Neural progenitor cell (in vitro differentiated cells): Measurements from ENCODE around the gene NPHP1. TPM values are rescaled to one million over a fixed set of nuclear protein-coding genes. Genes with fewer than 3 reads are reported as not detected.

Source experiments
- DNase-seq: peaks from one replicate; pipeline ENCODE4 v3.0.0-alpha.2; 2016; ENCODE audit warnings: low spot score
- H2AFZ ChIP-seq: fragments of 200-600 bp; sonication (generic); replicated peaks from 2 replicates; pipeline ENCODE4 v1.6.1; 2016; ENCODE audit warnings: antibody characterized with exemption
- H3F3A ChIP-seq: fragments of 200-600 bp; sonication (generic); 2 replicates; pipeline ENCODE4 v1.6.1; 2016; ENCODE audit warnings: antibody characterized with exemption, low read depth
- H3K27ac ChIP-seq: fragments of 200-600 bp; sonication (generic); 2 replicates; pipeline ENCODE4 v1.5.1; 2016; ENCODE audit warnings: mild to moderate bottlenecking
- H3K27me3 ChIP-seq: fragments of 200-600 bp; sonication (generic); 2 replicates; pipeline ENCODE4 v1.6.1; 2016; ENCODE audit warnings: mild to moderate bottlenecking, moderate library complexity
- H3K36me3 ChIP-seq: fragments of 200-600 bp; sonication (generic); 2 replicates; pipeline ENCODE4 v1.5.1; 2016
- H3K4me1 ChIP-seq: fragments of 200-600 bp; sonication (generic); 2 replicates; pipeline ENCODE4 v1.6.1; 2016; ENCODE audit warnings: mixed run types
- H3K4me2 ChIP-seq: fragments of 200-600 bp; sonication (generic); 2 replicates; pipeline ENCODE4 v1.6.1; 2016
- H3K4me3 ChIP-seq: fragments of 200-600 bp; sonication (generic); 2 replicates; pipeline ENCODE4 v1.5.1; 2016
- H3K79me2 ChIP-seq: fragments of 200-600 bp; sonication (generic); 2 replicates; pipeline ENCODE4 v1.6.1; 2016; ENCODE audit warnings: low read depth
- H3K9ac ChIP-seq: fragments of 200-600 bp; sonication (generic); 2 replicates; pipeline ENCODE4 v1.6.1; 2016
- H3K9me3 ChIP-seq: fragments of 200-600 bp; sonication (generic); 2 replicates; pipeline ENCODE4 v1.5.1; 2016; ENCODE audit warnings: low read depth
- H4K20me1 ChIP-seq: fragments of 200-600 bp; sonication (generic); 2 replicates; pipeline ENCODE4 v1.6.1; 2016; ENCODE audit warnings: low read depth
- H3K27ac Mint-ChIP-seq: 3 replicates; pipeline ENCODE4 v1.8.0; 2021; ENCODE audit warnings: mixed read lengths
- H3K27me3 Mint-ChIP-seq: 2 replicates; pipeline ENCODE4 v1.8.0; 2022; ENCODE audit warnings: low read depth, mild to moderate bottlenecking, inconsistent platforms, moderate library complexity, mixed read lengths; ENCODE audit not compliant: insufficient read depth
- H3K36me3 Mint-ChIP-seq: 3 replicates; pipeline ENCODE4 v1.8.0; 2021; ENCODE audit warnings: mixed read lengths
- H3K4me1 Mint-ChIP-seq: 3 replicates; pipeline ENCODE4 v1.8.0; 2021; ENCODE audit warnings: mixed read lengths
- H3K4me3 Mint-ChIP-seq: 3 replicates; pipeline ENCODE4 v1.8.0; 2021; ENCODE audit warnings: mild to moderate bottlenecking, moderate library complexity, mixed read lengths
- H3K9me3 Mint-ChIP-seq: 3 replicates; pipeline ENCODE4 v1.8.0; 2020; ENCODE audit warnings: mixed read lengths
- EZH2 ChIP-seq: fragments of 200-600 bp; sonication (generic); IDR thresholded peaks from 2 replicates; pipeline ENCODE4 v1.6.1; 2017; ENCODE audit warnings: antibody characterized with exemption, mild to moderate bottlenecking, moderate library complexity
- EZH2phosphoT487 ChIP-seq: fragments of 200-600 bp; sonication (generic); IDR thresholded peaks from 2 replicates; pipeline ENCODE4 v1.6.1; 2017; ENCODE audit warnings: antibody characterized with exemption
- total RNA-seq: library from RNA; depleted of rRNA; stranded (reverse); fragments of >200 nt; gene quantifications from 2 replicates; pipeline ENCODE4 v1.2.3, GENCODE V29; 2015; ENCODE audit warnings: low replicate concordance
- TF ChIP-seq, protein P1 (sequence below): fragments of 200-600 bp; sonication (generic); IDR thresholded peaks from 2 replicates; pipeline ENCODE4 v1.5.1; 2017; ENCODE audit warnings: antibody characterized with exemption, mild to moderate bottlenecking

The NPHP1 gene
- total RNA-seq, 1 donor from 2014 or later: 8.1 TPM

DNA sequence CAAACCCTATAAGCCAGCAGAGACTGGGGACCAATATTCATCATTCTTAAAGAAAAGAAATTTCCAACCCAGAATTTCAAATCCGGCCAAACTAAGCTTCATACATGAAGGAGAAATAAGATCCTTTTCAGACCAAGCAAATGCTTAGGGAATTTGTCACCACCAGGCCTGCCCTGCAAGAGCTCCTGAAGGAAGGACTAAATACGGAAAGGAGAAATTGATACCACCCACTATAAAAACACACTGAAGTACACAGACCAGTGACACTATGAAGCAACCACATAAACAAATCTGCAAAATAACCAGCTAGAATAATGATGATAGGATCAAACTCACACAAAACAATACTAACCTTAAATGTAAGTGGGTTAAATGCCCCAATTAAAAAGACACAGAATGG lies 22.4 kb downstream of the NPHP1 start:
- Mint-ChIP-seq H3K27ac (no peak overlapping the region), H3K9me3 (peaks cover 23% of the 10 kb centered on the region), H3K36me3 (peaks cover 23% of the 10 kb centered on the region), H3K4me1 (no peaks in the 10 kb centered on the region), H3K27me3 (peaks cover 2% of the 10 kb centered on the region), H3K4me3 (no peak overlapping the region)
- no peak for DNase-seq
- H3K79me2 ChIP-seq: no peaks in the 10 kb centered on the region
- no peak overlapping the region for H3K9ac ChIP-seq
- H3K4me2 ChIP-seq: no peak overlapping the region
- no peak overlapping the region for H3K27ac ChIP-seq
- no peaks in the 10 kb centered on the region for H3K36me3 ChIP-seq
- no peaks in the 10 kb centered on the region for H3K9me3 ChIP-seq
- no peaks in the 10 kb centered on the region for H4K20me1 ChIP-seq
- H3K4me3 ChIP-seq: no peak overlapping the region
- no peaks in the 10 kb centered on the region for H3F3A ChIP-seq
- no peak overlapping the region for H2AFZ ChIP-seq
- H3K4me1 ChIP-seq: no peaks in the 10 kb centered on the region
- TF ChIP-seq, protein P1, sequence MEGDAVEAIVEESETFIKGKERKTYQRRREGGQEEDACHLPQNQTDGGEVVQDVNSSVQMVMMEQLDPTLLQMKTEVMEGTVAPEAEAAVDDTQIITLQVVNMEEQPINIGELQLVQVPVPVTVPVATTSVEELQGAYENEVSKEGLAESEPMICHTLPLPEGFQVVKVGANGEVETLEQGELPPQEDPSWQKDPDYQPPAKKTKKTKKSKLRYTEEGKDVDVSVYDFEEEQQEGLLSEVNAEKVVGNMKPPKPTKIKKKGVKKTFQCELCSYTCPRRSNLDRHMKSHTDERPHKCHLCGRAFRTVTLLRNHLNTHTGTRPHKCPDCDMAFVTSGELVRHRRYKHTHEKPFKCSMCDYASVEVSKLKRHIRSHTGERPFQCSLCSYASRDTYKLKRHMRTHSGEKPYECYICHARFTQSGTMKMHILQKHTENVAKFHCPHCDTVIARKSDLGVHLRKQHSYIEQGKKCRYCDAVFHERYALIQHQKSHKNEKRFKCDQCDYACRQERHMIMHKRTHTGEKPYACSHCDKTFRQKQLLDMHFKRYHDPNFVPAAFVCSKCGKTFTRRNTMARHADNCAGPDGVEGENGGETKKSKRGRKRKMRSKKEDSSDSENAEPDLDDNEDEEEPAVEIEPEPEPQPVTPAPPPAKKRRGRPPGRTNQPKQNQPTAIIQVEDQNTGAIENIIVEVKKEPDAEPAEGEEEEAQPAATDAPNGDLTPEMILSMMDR: no peak
- TF ChIP-seq EZH2 (no peak), EZH2phosphoT487 (no peak)
- H3K27me3 ChIP-seq: no peaks in the 10 kb centered on the region

GRCh38 chr2:110180036-110180435 lies 24.8 kb downstream of the NPHP1 start:
- no peak overlapping the region for H3K27ac Mint-ChIP-seq
- H2AFZ ChIP-seq: no peak overlapping the region
- no peaks in the 10 kb centered on the region for H3K9me3 ChIP-seq
- DNase-seq: no peak
- no peaks in the 10 kb centered on the region for H3K4me1 ChIP-seq
- no peaks in the 10 kb centered on the region for H3F3A ChIP-seq
- no peaks in the 10 kb centered on the region for H4K20me1 ChIP-seq
- H3K9ac ChIP-seq: no peak overlapping the region
- H3K36me3 ChIP-seq: no peaks in the 10 kb centered on the region
- H3K27ac ChIP-seq: no peak overlapping the region
- H3K79me2 ChIP-seq: no peaks in the 10 kb centered on the region
- peaks cover 20% of the 10 kb centered on the region for H3K36me3 Mint-ChIP-seq
- H3K4me3 Mint-ChIP-seq: no peak overlapping the region
- H3K27me3 Mint-ChIP-seq: peaks cover 2% of the 10 kb centered on the region
- no peak overlapping the region for H3K4me2 ChIP-seq
- H3K4me3 ChIP-seq: no peak overlapping the region
- H3K27me3 ChIP-seq: no peaks in the 10 kb centered on the region
- H3K9me3 Mint-ChIP-seq: peaks cover 21% of the 10 kb centered on the region
- H3K4me1 Mint-ChIP-seq: no peaks in the 10 kb centered on the region
- no peak for TF ChIP-seq EZH2
- no peak for TF ChIP-seq EZH2phosphoT487
- TF ChIP-seq, protein P1: no peak

- no peaks in the 10 kb centered on the region for H3K4me1 Mint-ChIP-seq
- no peak overlapping the region for H3K27ac Mint-ChIP-seq
Measured at GRCh38 chr2:110173523-110173922, 31.3 kb downstream of the NPHP1 start.

More at GRCh38 chr2:110173523-110173922, 31.3 kb downstream of the NPHP1 start:
- H4K20me1 ChIP-seq: no peaks in the 10 kb centered on the region
- no peaks in the 10 kb centered on the region for H3K36me3 ChIP-seq
- H3K79me2 ChIP-seq: no peaks in the 10 kb centered on the region
- no peaks in the 10 kb centered on the region for H3K27me3 ChIP-seq
- no peak for TF ChIP-seq EZH2
- no peak for TF ChIP-seq EZH2phosphoT487
- TF ChIP-seq, protein P1: no peak
- no peaks in the 10 kb centered on the region for H3K9me3 ChIP-seq
- no peaks in the 10 kb centered on the region for H3K4me1 ChIP-seq
- H3K27ac ChIP-seq: no peak overlapping the region
- H3K9ac ChIP-seq: no peak overlapping the region
- Mint-ChIP-seq H3K27me3 (no peaks in the 10 kb centered on the region), H3K4me3 (no peak overlapping the region), H3K36me3 (no peaks in the 10 kb centered on the region), H3K9me3 (no peaks in the 10 kb centered on the region)
- no peak overlapping the region for H3K4me2 ChIP-seq
- DNase-seq: no peak
- no peaks in the 10 kb centered on the region for H3F3A ChIP-seq
- no peak overlapping the region for H3K4me3 ChIP-seq
- no peak overlapping the region for H2AFZ ChIP-seq
